ENCODE data around the gene MAGEB17. TPM values are rescaled to one million over a fixed set of nuclear protein-coding genes. Genes with fewer than 3 reads are reported as not detected.

The MAGEB17 gene
- total and polyA plus RNA-seq, 2 experiments from 2014 or later = 0.14 to 0.42 TPM

GRCh38 chrX:16210061-16210460, 42.8 kb downstream of the MAGEB17 start:
- Histone ChIP-seq H3F3A (replicated peaks; ENCODE audit: low read depth) (no peaks in the 10 kb centered on the region), H3K27ac (ENCODE audit: low read depth) (no peak overlapping the region), H3K27me3 (ENCODE audit: insufficient read depth) (no peaks in the 10 kb centered on the region), H2AFZ (no peak overlapping the region), H4K20me1 (replicated peaks; ENCODE audit: insufficient read depth) (no peaks in the 10 kb centered on the region), H3K4me2 (no peak overlapping the region), H3K9me2 (ENCODE audit: insufficient read depth) (no peaks in the 10 kb centered on the region), H3K79me2 (replicated peaks; ENCODE audit: insufficient read depth) (no peaks in the 10 kb centered on the region), H3K4me3 (no peak overlapping the region), H3K4me1 (ENCODE audit: insufficient read depth) (peaks cover 17% of the 10 kb centered on the region), H3K36me3 (ENCODE audit: insufficient read depth) (no peaks in the 10 kb centered on the region)
- peaks cover 18% of the 10 kb centered on the region for H3K4me1 Mint-ChIP-seq
- peaks cover 1% of the 10 kb centered on the region for H3K27me3 Mint-ChIP-seq (ENCODE audit: insufficient read depth, low read depth, poor library complexity)
- DNase-seq (ENCODE audit: low spot score) (no peak), ATAC-seq (no peak)
- no peak for TF ChIP-seq ZNF331 (CRISPR knock-in tag; IDR thresholded peaks at IDR 0.05; ENCODE audit: low read depth)
- no peak for TF ChIP-seq CTCF (conservative IDR thresholded peaks at IDR 0.05; ENCODE audit: low read depth in 2 of 2)
- TF ChIP-seq EZH2 (IDR thresholded peaks at IDR 0.05; ENCODE audit: low read depth, unreplicated experiment) = no peak
- peaks cover 4% of the 10 kb centered on the region; the same call in 2 of the 3 replicates for H3K36me3 Mint-ChIP-seq (ENCODE audit: low read depth)
- no peak overlapping the region for H3K4me3 Mint-ChIP-seq
- H3K9me3 Mint-ChIP-seq = no peaks in the 10 kb centered on the region
- H3K27ac Mint-ChIP-seq = no peak overlapping the region

- Histone ChIP-seq H3K9me2 (ENCODE audit: insufficient read depth) (no peaks in the 10 kb centered on the region), H3K4me3 (no peak overlapping the region), H3K27me3 (ENCODE audit: insufficient read depth) (no peaks in the 10 kb centered on the region), H3K27ac (ENCODE audit: low read depth) (no peak overlapping the region), H3K4me1 (ENCODE audit: insufficient read depth) (peaks cover 30% of the 10 kb centered on the region), H3K4me2 (no peak overlapping the region), H3K36me3 (ENCODE audit: insufficient read depth) (no peaks in the 10 kb centered on the region), H3F3A (replicated peaks; ENCODE audit: low read depth) (no peaks in the 10 kb centered on the region), H3K79me2 (replicated peaks; ENCODE audit: insufficient read depth) (no peaks in the 10 kb centered on the region), H2AFZ (no peak overlapping the region), H4K20me1 (replicated peaks; ENCODE audit: insufficient read depth) (no peaks in the 10 kb centered on the region)
- H3K4me3 Mint-ChIP-seq = no peak overlapping the region
- no peak overlapping the region for H3K27ac Mint-ChIP-seq
- DNase-seq (ENCODE audit: low spot score) (no peak), ATAC-seq (no peak)
- H3K27me3 Mint-ChIP-seq (ENCODE audit: insufficient read depth, low read depth, poor library complexity) = peaks cover 3% of the 10 kb centered on the region
- H3K9me3 Mint-ChIP-seq = no peaks in the 10 kb centered on the region
- no peaks in the 10 kb centered on the region; the same call in 2 of the 3 replicates for H3K36me3 Mint-ChIP-seq (ENCODE audit: low read depth)
- H3K4me1 Mint-ChIP-seq = peaks cover 31% of the 10 kb centered on the region
- TF ChIP-seq JUNB (IDR thresholded peaks at IDR 0.05; ENCODE audit: unreplicated experiment) (no peak), REST (IDR thresholded peaks at IDR 0.05; ENCODE audit: unreplicated experiment) (no peak), ZNF114 (CRISPR knock-in tag; IDR thresholded peaks at IDR 0.05) (no peak), NANOG (IDR thresholded peaks at IDR 0.05; ENCODE audit: borderline replicate concordance) (no peak), EZH2phosphoT487 (IDR thresholded peaks at IDR 0.05; ENCODE audit: unreplicated experiment) (no peak), ZNF331 (CRISPR knock-in tag; IDR thresholded peaks at IDR 0.05; ENCODE audit: low read depth) (no peak), ZNF462 (CRISPR knock-in tag; IDR thresholded peaks at IDR 0.05) (no peak), EZH2 (IDR thresholded peaks at IDR 0.05; ENCODE audit: low read depth, unreplicated experiment) (no peak)
These were observed 44.7 kb downstream of the MAGEB17 start for GRCh38 chrX:16212024-16212423.
